ENCODE results near the gene PNMA8A. TPM values are rescaled to one million over a fixed set of nuclear protein-coding genes. Genes with fewer than 3 reads are reported as not detected.

The PNMA8A gene
- total and polyA plus RNA-seq, 2 of the 8 experiments (the other 6 are each of a cell fraction or from before 2014, with no cell fraction given): 10.0 to 22.8 TPM

DNA sequence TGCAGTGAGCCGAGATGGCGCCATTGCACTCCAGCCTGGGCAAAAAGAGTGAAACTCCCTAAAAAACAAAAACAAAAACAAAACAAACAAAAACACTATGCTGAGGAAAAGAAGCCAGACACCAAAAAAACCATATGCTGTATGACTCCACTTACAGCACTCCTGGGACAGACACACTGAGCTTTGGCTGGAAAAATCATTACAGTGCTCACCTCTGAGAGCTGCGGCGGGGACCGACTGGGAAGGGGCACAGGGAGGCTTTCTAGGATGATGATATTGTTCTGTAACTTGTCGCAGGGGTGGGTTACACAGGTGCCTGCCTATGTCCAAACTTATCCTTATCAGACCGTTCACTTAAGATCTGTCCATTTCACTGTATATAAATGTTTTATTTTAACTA is 7.8 kb downstream of the PNMA8A start:
- no peak overlapping the region for H4K8ac ChIP-seq (ENCODE audit: extremely low read depth, insufficient read depth, low read length)
- no peak overlapping the region for H4K91ac ChIP-seq (replicated peaks; ENCODE audit: insufficient read length, low read length)
- no peak overlapping the region for H3K18ac ChIP-seq (ENCODE audit: extremely low read depth, low read length)
- no peak overlapping the region for H3K27ac ChIP-seq (ENCODE audit: low read depth, low read length)
- no peak overlapping the region for H2BK12ac ChIP-seq (ENCODE audit: low read depth, low read length)
- H3K79me2 ChIP-seq (ENCODE audit: control insufficient read depth in 1 of 2, insufficient read depth in 2 of 2, low read length in 2 of 2): no peaks in the 10 kb centered on the region
- no peak overlapping the region for H2BK120ac ChIP-seq (replicated peaks; ENCODE audit: low read depth, low read length)
- no peak overlapping the region for H4K5ac ChIP-seq (ENCODE audit: insufficient read length, low read depth, low read length)
- H3K4me3 ChIP-seq (ENCODE audit: extremely low read depth in 1 of 4, insufficient read depth in 2 of 4, low read depth in 3 of 4, low read length in 4 of 4): no peak overlapping the region
- H3K9me3 ChIP-seq (ENCODE audit: insufficient read depth in 2 of 2, low read depth in 1 of 2, low read length in 1 of 2): no peaks in the 10 kb centered on the region
- H2AFZ ChIP-seq (ENCODE audit: low read length): no peak overlapping the region
- H3K4ac ChIP-seq (replicated peaks; ENCODE audit: insufficient read length, low read depth, low read length): no peak overlapping the region
- H2AK5ac ChIP-seq (ENCODE audit: low read depth, low read length): no peak overlapping the region
- WGBS, 2 experiments (ENCODE audit: extremely low coverage in 1 of 2, insufficient coverage in 1 of 2, insufficient read length in 1 of 2, insufficient replicate concordance in 2 of 2, low coverage in 1 of 2, low lambda C conversion rate in 2 of 2, missing lambda C conversion rate in 1 of 2): 92% methylated on average over 7 of the region's 7 CpGs; no CpG with 5 or more reads in 1 of the 2 experiments
- H2BK5ac ChIP-seq (ENCODE audit: low read depth, low read length): no peak overlapping the region
- DNase-seq (ENCODE audit: low read depth in 1 of 2, low spot score in 2 of 2) (no peak), FAIRE-seq (no peak)
- no peak overlapping the region for H3K56ac ChIP-seq (replicated peaks; ENCODE audit: insufficient read length, low read depth, low read length)
- H3K23me2 ChIP-seq (ENCODE audit: low read depth, low read length): no peaks in the 10 kb centered on the region
- POLR2A ChIA-PET (ENCODE audit: partially characterized antibody): interaction anchor here (1.0 kb wide), 1 partner anchor 19 kb away, joined by 3 read pairs; no protein-coding TSS in a partner anchor
- peaks cover 0 to 17% (median 10%) of the 10 kb centered on the region in 4 experiments; a peak in 5 of 8 replicates for H3K36me3 ChIP-seq (ENCODE audit: control insufficient read depth in 2 of 4, insufficient read depth in 4 of 4, low read length in 3 of 4)
- no peak overlapping the region for H3K23ac ChIP-seq (ENCODE audit: insufficient read length)
- no peaks in the 10 kb centered on the region for H3K4me1 ChIP-seq (replicated peaks in 1 of 4; ENCODE audit: control insufficient read depth in 3 of 4, insufficient read depth in 4 of 4, low read length in 3 of 4)
- H3K9ac ChIP-seq (replicated peaks in 1 of 4; ENCODE audit: extremely low read depth in 1 of 4, low read depth in 3 of 4, low read length in 3 of 4): no peak overlapping the region
- no peaks in the 10 kb centered on the region for H3K79me1 ChIP-seq (ENCODE audit: low read depth, low read length)
- H3K14ac ChIP-seq (ENCODE audit: insufficient read length): no peak overlapping the region
- H2BK15ac ChIP-seq (ENCODE audit: low read length): no peak overlapping the region
- no peaks in the 10 kb centered on the region for H3K27me3 ChIP-seq (replicated peaks in 1 of 4; ENCODE audit: control insufficient read depth in 3 of 4, extremely low read depth in 1 of 4, insufficient read depth in 3 of 4, low read length in 3 of 4)
- H2BK20ac ChIP-seq (ENCODE audit: low read length): no peak overlapping the region
- CTCF ChIA-PET (ENCODE audit: partially characterized antibody): interaction anchor here (0.6 to 1.4 kb wide), 2 partner anchors 13 to 14 kb away, joined by 3 to 4 read pairs; no protein-coding TSS in a partner anchor
- H4K20me1 ChIP-seq (replicated peaks in 1 of 2; ENCODE audit: control insufficient read depth in 1 of 2, insufficient read depth in 2 of 2, low read length in 2 of 2): no peaks in the 10 kb centered on the region
- no peak overlapping the region for H3K4me2 ChIP-seq (ENCODE audit: insufficient read depth in 1 of 2, low read depth in 2 of 2, low read length in 2 of 2)
- no peak for TF ChIP-seq CREB1 (IDR thresholded peaks at IDR 0.05)
- TF ChIP-seq EZH2 (IDR thresholded peaks at IDR 0.05; ENCODE audit: low read depth, low read length, severe bottlenecking): no peak
- no peak for TF ChIP-seq EP300 (IDR thresholded peaks at IDR 0.05; ENCODE audit: borderline replicate concordance in 1 of 2, low read depth in 2 of 2, low read length in 2 of 2)
- no peak for TF ChIP-seq POU5F1 (IDR thresholded peaks at IDR 0.05; ENCODE audit: low read depth, low read length)
- no peak for TF ChIP-seq CTBP2 (IDR thresholded peaks at IDR 0.05; ENCODE audit: borderline replicate concordance, insufficient read depth, insufficient read length, low read length)
- TF ChIP-seq CBX5 (IDR thresholded peaks at IDR 0.05; ENCODE audit: low read depth, low read length): no peak
- TF ChIP-seq HDAC2 (IDR thresholded peaks at IDR 0.05; ENCODE audit: borderline replicate concordance in 1 of 2, low read depth in 2 of 2, low read length in 2 of 2): no peak
- no peak for TF ChIP-seq JUND (IDR thresholded peaks at IDR 0.05; ENCODE audit: low read length)
- TF ChIP-seq, protein P1, sequence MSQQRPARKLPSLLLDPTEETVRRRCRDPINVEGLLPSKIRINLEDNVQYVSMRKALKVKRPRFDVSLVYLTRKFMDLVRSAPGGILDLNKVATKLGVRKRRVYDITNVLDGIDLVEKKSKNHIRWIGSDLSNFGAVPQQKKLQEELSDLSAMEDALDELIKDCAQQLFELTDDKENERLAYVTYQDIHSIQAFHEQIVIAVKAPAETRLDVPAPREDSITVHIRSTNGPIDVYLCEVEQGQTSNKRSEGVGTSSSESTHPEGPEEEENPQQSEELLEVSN (IDR thresholded peaks at IDR 0.05): no peak
- no peak for TF ChIP-seq RNF2 (IDR thresholded peaks at IDR 0.05; ENCODE audit: borderline replicate concordance, low read depth, low read length, missing control alignments, poor library complexity, severe bottlenecking)
- no peak for TF ChIP-seq RBBP5 (IDR thresholded peaks at IDR 0.05; ENCODE audit: borderline replicate concordance, low read depth, low read length)
- TF ChIP-seq RAD21 (IDR thresholded peaks at IDR 0.05 in 1 of 2, conservative IDR thresholded peaks at IDR 0.05 in 1 of 2; ENCODE audit: low read depth in 2 of 2, low read length in 2 of 2): no peak

Measured in H1 (cell line).